Measurements from ENCODE around the gene PPP2R2C. TPM values are rescaled to one million over a fixed set of nuclear protein-coding genes. Genes with fewer than 3 reads are reported as not detected.

The PPP2R2C gene
- total RNA-seq, 2 experiments from 2014 or later, result not detected

DNA sequence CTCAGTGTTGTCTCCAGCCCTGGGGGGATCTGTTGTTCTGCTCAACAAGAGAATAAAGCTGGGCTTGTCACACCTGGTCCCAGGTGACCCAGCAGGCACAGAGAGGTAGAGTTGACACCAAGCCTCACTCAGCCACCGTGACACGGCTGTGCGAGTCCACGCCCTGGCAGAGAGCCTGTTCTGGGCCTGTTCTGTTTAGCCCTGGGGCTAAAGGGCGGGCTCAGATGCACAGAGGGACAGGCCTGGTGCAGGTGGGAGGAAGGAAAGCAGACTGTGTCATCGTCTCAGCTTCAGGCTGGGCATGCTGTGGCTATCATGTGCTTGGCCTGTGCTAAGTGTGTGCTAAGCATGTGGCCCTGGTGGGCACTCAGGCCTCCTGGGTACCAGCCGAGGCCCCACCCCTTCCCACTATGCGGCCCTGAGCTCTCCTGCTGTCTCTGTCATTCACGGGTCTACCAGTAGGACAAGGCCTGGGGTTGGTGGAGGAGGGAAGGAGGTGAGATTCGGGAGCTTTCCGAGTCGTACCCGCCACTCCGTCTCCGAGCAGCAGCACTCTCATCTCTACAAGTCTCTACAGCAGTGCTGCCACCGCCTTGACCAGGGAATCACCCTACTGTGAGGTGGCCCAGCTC is 191.9 kb downstream of the PPP2R2C start:
- ChIA-PET POLR2A (no interaction called here), CTCF (no interaction called here)
- no peak for DNase-seq
- Mint-ChIP-seq H3K4me1 (peaks cover 13% of the 10 kb centered on the region), H3K9me3 (no peaks in the 10 kb centered on the region), H3K27ac (no peak overlapping the region), H3K36me3 (ENCODE audit: low read depth) (no peaks in the 10 kb centered on the region), H3K27me3 (peaks cover 6% of the 10 kb centered on the region), H3K4me3 (no peak overlapping the region)

DNA sequence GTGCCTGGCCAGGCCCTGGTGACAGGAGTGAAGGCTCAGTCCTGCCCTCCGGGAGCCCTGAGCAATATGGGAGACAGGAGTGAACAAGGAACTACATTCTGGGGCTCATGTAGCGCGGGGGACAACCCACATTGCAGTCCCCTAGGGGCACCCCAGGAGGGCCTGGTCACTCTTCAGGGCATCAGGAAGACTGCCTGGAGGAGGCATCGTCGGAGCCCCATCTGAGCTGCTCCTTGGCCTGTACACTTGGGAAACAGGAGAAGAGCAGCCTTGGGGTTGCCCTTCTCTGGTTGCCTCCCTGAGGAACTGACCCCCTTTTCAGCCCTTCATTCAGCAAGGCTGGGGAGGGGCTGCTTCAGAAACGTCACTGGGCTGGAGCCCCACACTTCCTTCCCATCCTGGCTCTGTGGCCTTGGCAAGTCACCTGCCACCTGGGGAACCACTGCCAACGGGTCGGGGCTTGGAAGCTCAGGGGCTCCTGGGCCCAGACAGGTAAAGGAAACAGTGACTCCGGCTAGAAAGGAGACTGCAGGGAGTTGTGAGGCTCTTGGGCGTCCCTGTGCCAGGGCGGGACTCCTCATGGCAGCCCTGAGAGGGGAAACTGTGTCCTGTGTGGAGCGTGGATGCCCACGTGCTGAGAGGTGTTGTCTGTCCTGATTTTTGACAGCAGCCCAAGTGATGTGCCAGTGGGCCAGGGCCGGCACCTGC is 192.7 kb downstream of the PPP2R2C start:
- Mint-ChIP-seq H3K36me3 (ENCODE audit: low read depth) (no peaks in the 10 kb centered on the region), H3K4me3 (no peak overlapping the region), H3K9me3 (no peaks in the 10 kb centered on the region), H3K4me1 (peaks cover 13% of the 10 kb centered on the region), H3K27me3 (peaks cover 10% of the 10 kb centered on the region), H3K27ac (no peak overlapping the region)
- ChIA-PET CTCF (interaction anchor here (0.9 to 2.5 kb wide), 3 partner anchors 11 to 281 kb away, joined by 3 to 8 read pairs (median 3); no protein-coding TSS in a partner anchor), POLR2A (no interaction called here)
- DNase-seq, result no peak

DNA sequence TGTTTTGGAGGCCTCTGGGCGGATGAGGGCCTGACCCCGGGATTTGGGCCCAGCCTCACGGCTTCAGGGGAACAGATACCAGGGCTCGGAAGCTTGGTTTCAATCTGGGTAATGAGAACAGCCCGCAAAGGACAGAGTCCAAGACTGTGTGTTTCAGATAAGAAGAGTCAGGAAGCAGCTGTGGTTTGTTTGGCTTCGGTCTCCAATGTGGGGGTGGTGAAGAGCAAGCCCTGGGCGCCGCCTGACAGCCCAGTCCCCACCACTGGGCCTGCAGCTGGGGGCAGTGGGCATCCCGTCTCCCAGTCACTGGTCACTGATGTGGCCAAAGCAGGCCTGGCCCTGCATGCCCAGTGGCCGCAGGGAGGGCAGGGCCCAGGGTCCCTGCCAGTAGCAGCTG is 193.6 kb downstream of the PPP2R2C start:
- no peaks in the 10 kb centered on the region for H3K36me3 Mint-ChIP-seq (ENCODE audit: low read depth)
- H3K4me1 Mint-ChIP-seq, result peaks cover 13% of the 10 kb centered on the region
- POLR2A ChIA-PET, result interaction anchor here (1.2 to 1.5 kb wide), 2 partner anchors 10 to 80 kb away, joined by 4 read pairs; partner anchors contain the start of gene WFS1
- peak overlapping the region; percentile 54 for H3K27ac Mint-ChIP-seq
- H3K9me3 Mint-ChIP-seq, result no peaks in the 10 kb centered on the region
- DNase-seq, result peak; percentile 45
- H3K27me3 Mint-ChIP-seq, result peaks cover 15% of the 10 kb centered on the region
- H3K4me3 Mint-ChIP-seq, result no peak overlapping the region
- CTCF ChIA-PET, result interaction anchor here (0.9 to 2.5 kb wide), 5 partner anchors 10 to 280 kb away, joined by 3 to 8 read pairs (median 3); no protein-coding TSS in a partner anchor

DNA sequence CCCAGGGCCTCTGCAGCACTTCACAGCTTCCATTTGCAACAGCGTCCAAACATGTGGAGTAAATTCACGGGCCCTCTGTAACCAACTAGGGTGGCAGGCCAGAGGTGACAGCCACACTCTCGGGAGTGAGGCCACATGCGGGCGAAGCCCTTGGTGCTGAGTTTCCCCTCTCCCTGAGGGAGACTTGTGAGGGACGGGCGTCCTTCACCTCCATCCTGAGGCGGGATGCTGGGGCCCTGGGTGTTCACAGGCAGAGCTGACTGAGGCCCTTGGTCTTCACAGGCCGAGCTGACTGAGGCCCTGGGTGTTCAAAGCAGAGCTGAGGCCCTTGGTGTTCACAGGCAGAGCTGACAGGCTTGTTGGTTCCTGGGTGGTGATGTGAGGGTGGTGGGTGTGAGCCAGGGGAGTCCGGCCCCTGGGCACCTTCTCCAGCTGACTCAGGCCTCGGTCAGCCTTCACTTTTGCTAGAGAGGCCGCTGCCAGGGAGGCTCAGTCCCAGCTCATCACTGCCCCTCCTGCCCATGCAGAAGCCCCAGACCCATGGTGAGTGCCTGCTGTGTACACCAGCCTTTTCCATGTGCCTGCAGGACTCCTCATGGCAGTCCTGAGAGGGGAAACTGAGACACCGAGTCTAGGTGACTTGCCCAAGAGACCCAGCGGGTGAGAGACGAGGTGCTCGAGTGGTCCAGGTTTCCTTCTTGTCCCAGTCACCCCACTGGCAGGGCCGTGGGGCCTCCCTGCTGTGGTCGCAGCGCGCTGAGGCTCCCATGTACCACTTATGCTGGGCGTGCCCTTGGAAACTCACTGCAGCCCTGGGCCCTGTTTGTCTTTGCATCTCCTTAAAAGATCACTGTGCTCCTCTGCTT is 194.2 kb downstream of the PPP2R2C start:
- Mint-ChIP-seq H3K9me3 (no peaks in the 10 kb centered on the region), H3K4me3 (no peak overlapping the region), H3K4me1 (peaks cover 13% of the 10 kb centered on the region), H3K27me3 (peaks cover 16% of the 10 kb centered on the region), H3K36me3 (ENCODE audit: low read depth) (no peaks in the 10 kb centered on the region), H3K27ac (peak overlapping the region; percentile 54)
- no peak for DNase-seq
- ChIA-PET CTCF (interaction anchor here (1.0 to 2.5 kb wide), 4 partner anchors 14 to 280 kb away, joined by 3 to 8 read pairs (median 3); no protein-coding TSS in a partner anchor), POLR2A (interaction anchor here (1.2 to 1.5 kb wide), 2 partner anchors 9 to 79 kb away, joined by 4 read pairs; partner anchors contain the start of gene WFS1)

DNA sequence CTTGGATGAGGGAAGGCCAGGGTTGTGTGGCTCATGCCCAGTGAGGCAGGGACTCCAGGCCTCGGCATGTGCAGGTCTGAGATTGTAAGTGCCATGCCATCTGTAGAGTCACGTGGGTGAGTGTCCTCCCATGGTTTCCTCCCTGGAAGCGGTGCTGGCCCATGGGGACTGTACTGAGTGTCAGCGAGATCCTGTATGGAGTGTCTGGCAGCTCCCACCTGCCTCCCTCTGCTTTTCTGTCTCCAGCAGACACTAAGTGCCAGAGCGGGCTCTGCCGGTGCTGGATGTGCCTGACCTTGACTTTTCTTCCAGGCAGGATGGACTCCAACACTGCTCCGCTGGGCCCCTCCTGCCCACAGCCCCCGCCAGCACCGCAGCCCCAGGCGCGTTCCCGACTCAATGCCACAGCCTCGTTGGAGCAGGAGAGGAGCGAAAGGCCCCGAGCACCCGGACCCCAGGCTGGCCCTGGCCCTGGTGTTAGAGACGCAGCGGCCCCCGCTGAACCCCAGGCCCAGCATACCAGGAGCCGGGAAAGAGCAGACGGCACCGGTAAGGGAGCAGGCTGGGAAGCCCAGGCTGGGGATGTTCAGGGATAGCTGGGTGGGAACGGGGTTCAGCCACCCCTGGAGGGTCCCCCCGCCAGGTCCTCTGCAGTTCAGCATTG is 195.1 kb downstream of the PPP2R2C start:
- H3K4me3 Mint-ChIP-seq, result no peak overlapping the region
- CTCF ChIA-PET, result interaction anchor here (2.5 kb wide), 1 partner anchor 54 kb away, joined by 8 read pairs; no protein-coding TSS in a partner anchor

DNA sequence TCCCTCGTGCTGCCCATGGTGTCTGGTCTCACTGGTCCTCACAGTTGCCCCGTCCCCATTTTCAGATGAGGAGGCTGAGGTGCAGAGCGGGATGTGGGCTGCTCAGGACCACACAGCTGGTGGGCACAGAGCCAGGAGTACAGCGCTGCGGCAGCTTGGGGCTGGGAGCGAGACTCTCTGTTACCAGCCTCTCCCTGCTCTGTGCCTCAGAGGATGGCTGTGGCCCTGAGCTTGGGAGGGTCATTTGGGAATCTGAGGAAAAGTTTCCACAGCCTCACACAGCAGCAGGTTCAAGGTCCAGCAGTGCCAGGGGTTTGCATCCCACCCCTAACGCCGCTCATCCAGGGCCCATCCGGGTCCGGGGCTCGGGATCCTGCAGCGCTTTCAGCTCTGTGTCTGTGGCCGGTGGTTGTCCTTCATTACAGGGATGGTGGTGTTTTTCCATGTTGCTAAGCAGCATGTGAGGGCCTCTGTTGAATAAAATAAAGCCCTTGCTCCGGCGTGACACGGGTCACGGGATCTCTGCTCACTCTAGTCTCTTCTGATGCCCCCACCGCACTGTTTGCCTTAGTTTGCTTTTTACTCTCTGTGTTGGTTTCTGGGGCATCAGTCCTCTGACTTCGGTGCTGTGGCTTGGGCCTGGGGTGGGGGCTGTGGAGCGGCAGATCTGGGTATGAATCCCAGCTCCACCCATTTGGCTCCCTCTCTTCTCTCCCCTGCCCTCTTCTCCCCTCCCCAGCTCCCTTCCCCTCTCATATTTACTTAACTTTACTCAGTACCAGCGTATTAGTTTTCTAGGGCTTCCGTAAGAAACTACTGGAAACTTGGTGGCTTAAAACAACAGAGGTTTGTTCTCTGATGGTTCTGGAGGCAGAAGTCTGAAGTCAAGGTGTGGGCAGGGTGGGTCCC is 196.3 kb downstream of the PPP2R2C start:
- ChIA-PET CTCF (no interaction called here), POLR2A (no interaction called here)
- Mint-ChIP-seq H3K36me3 (ENCODE audit: low read depth) (no peaks in the 10 kb centered on the region), H3K27me3 (peaks cover 28% of the 10 kb centered on the region), H3K9me3 (no peaks in the 10 kb centered on the region), H3K27ac (no peak overlapping the region), H3K4me3 (no peak overlapping the region), H3K4me1 (peaks cover 15% of the 10 kb centered on the region)
- no peak for DNase-seq

More for the DNA sequence above, 195.1 kb downstream of the PPP2R2C start:
- Mint-ChIP-seq H3K4me1 (peaks cover 13% of the 10 kb centered on the region), H3K9me3 (no peaks in the 10 kb centered on the region), H3K27ac (no peak overlapping the region), H3K36me3 (ENCODE audit: low read depth) (no peaks in the 10 kb centered on the region), H3K27me3 (peaks cover 18% of the 10 kb centered on the region)
- DNase-seq, result no peak
- POLR2A ChIA-PET, result interaction anchor here (1.2 kb wide), 1 partner anchor 8 kb away, joined by 4 read pairs; the partner anchor contains the start of gene WFS1

DNA sequence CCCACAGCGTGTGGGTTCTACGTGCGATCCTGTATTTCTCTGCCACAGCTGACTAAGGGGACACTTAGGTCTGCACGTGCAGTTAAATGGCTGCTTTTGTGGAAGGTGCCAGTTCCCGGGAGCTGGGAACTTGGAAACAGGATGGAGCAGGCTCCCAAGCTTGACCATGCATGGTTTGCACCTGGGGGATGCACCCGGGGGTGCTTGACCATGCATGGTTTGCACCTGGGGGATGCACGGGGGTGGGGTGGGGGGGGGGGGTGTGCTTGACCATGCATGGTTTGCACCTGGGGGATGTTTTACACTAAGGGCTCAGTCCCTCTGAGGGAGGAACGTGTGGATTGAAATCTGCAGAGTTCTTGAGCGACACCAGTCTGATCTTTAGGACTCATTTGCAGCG is 197.1 kb downstream of the PPP2R2C start:
- Mint-ChIP-seq H3K27ac (no peak overlapping the region), H3K27me3 (peaks cover 34% of the 10 kb centered on the region), H3K36me3 (ENCODE audit: low read depth) (no peaks in the 10 kb centered on the region), H3K4me1 (peaks cover 20% of the 10 kb centered on the region), H3K4me3 (no peak overlapping the region), H3K9me3 (no peaks in the 10 kb centered on the region)
- no peak for DNase-seq
- POLR2A ChIA-PET, result interaction anchor here (0.7 kb wide), 1 partner anchor 56 kb away, joined by 3 read pairs; no protein-coding TSS in a partner anchor
- CTCF ChIA-PET, result no interaction called here

DNA sequence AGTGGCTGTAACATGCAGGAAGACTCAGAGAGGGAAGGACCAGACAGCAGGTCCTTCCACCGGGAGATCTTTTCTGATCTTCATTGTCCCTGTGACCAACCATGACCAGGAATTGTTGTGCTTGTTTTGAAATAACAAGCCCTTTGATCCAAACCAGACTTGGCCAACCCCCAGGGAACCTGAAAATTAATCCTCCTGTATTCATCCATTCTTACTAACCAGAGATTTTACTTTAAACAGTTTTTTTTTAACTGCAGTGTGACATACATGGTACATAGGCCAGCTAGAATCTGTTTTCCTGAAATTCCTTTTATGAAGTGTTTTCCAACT is 198.8 kb downstream of the PPP2R2C start:
- ChIA-PET CTCF (no interaction called here), POLR2A (no interaction called here)
- Mint-ChIP-seq H3K36me3 (ENCODE audit: low read depth) (no peaks in the 10 kb centered on the region), H3K27me3 (peaks cover 36% of the 10 kb centered on the region), H3K4me1 (peaks cover 19% of the 10 kb centered on the region), H3K27ac (no peak overlapping the region), H3K9me3 (no peaks in the 10 kb centered on the region), H3K4me3 (no peak overlapping the region)
- no peak for DNase-seq

DNA sequence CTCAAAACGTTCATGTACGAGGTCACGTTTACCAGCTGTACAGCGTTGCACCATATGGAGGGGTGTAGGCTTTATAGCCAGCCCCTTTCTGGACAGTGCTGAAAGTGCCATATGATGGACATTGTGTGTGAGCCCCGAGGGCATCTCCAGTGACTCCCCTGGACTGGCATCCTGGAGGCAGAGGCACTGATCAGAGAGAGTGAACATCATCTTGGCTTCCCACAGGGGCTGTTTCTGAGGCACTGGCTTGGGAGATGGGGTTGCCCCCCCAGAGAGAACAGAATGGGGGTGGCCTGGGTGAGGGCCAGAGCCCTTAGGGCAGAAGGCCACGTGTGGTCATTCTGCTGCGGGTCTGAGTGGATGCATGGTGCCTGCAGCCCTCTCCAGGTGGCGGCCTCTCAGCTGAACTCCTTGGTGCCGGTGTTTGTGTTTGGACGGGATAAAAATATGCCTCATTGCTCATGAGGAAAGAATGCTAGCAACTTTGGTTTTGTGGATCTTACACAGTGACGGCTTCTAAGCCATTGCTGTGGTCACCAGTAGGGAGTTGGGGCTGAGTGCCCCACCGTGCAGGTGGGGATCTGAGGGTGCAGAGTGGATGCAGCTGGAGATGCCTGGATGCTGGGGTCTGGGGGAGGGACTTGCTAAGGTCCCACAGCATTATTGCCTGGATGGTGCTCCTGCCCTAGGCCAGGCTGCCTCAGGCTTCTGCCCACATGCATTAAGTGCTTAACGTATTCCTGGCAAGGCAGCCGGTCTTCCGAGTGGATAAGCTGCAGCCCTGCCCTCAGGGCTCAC is 199.4 kb downstream of the PPP2R2C start:
- H3K36me3 Mint-ChIP-seq (ENCODE audit: low read depth), result no peaks in the 10 kb centered on the region
- ChIA-PET CTCF (interaction anchor here (1.5 kb wide), 1 partner anchor 23 kb away, joined by 4 read pairs; no protein-coding TSS in a partner anchor), POLR2A (no interaction called here)
- H3K4me3 Mint-ChIP-seq, result no peak overlapping the region
- peaks cover 17% of the 10 kb centered on the region for H3K4me1 Mint-ChIP-seq
- peaks cover 40% of the 10 kb centered on the region for H3K27me3 Mint-ChIP-seq
- H3K27ac Mint-ChIP-seq, result no peak overlapping the region
- no peak for DNase-seq
- no peaks in the 10 kb centered on the region for H3K9me3 Mint-ChIP-seq

DNA sequence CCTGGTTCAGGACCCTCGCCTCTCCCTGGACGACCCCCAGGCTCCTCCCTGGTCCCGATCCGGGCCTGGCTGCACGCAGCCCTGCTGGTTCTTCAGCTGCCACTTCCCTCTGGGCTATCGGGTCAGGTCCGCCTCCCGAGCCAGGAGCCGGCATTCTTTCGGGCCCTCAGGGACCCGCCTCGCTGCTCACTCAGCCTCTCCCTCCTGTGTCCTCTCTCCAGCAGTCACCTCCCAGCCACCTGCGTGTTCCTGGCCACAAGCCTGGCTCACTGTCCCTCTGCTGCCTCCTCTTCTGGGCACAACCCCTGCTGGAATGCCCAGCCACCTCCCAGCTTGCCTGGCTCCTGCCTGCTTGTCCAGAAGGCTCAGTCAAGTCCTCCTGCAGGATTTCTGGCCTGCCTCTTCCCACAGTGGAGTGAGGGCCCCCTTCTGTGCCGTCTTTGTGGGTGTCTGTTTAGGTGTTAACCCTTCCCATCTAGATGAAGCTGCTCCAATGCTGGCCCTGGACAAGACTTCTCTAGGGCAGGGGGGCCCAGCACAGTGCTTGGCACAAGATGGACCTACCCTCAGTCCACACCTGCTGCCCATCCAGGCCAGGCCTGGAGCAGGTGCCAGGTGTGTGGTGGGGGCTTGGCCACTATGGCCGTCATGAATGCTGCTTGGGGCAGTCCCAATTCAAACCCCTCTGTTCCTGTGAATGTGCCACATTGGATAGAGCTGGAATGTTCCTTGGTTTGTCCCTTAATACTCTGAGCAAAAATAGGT is 200.5 kb downstream of the PPP2R2C start:
- peaks cover 49% of the 10 kb centered on the region for H3K27me3 Mint-ChIP-seq
- CTCF ChIA-PET, result interaction anchor here (1.5 to 15.1 kb wide), 2 partner anchors 22 to 55 kb away, joined by 4 to 229 read pairs; no protein-coding TSS in a partner anchor
- no peak for DNase-seq
- no peaks in the 10 kb centered on the region for H3K9me3 Mint-ChIP-seq
- H3K4me1 Mint-ChIP-seq, result peaks cover 27% of the 10 kb centered on the region
- no peaks in the 10 kb centered on the region for H3K36me3 Mint-ChIP-seq (ENCODE audit: low read depth)
- POLR2A ChIA-PET, result no interaction called here
- H3K27ac Mint-ChIP-seq, result no peak overlapping the region
- H3K4me3 Mint-ChIP-seq, result no peak overlapping the region

Data from activated CD4-positive, alpha-beta memory T cell treated with anti-CD3 and anti-CD28 coated beads, Interleukin-2, amount 10 ng/mL, durations not matched to agents 7 days and 5 days (primary cell).